DMS53 treated with DMSO at 0.1 percent for 48 hours (cell line): Measurements from ENCODE around the gene TRPM3.
"Not testable (repeated sequence)": the region's sequence is repeated elsewhere in the genome, so short reads cannot be mapped to it uniquely, and the experiment has no call there.

Experiments used
- DNase-seq: peaks from one replicate; lab custom pipeline; 2025; ENCODE audit not compliant: unreplicated experiment; lab: John Stamatoyannopoulos, UW

TRPM3 gene

DNA sequence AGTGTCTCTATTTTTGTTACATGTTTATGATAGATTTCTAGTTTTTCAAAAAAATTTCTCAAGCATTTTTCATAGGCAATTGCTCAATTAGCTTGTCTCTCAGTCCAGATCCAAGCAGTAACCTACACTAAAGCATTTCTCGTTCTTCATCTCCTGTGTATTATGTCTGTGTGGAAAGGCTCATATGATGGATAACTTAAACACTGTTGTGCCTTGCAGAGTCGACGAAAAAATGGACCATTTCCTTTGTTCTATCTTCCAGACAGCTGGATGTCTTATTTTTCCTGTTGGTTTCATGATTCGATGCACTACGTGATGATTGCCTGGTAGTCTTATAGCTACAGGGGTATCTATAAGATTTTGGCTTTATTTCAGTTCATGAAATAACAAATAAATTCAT lies 347.8 kb downstream of the TRPM3 start:
- DNase-seq = no peak

DNA sequence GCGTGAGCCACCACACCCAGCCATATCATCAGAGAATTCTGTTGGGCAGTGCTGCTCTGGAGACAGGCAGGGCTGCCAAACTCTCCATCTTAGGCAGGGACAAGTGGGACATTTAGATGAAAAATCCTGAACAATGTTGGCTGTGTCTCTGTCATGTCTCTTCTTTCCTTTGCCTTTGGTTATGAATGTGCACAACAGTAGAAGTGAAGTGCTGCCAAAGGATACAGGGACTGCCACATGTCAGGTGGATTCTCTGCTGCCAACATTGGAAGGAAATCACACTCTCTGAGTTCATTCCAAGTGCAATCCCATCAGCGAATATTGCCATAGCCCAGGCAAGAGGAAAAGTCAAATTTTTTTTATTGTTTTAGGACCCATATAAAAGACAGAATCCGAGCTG lies 348.8 kb downstream of the TRPM3 start:
- DNase-seq = no peak

DNA sequence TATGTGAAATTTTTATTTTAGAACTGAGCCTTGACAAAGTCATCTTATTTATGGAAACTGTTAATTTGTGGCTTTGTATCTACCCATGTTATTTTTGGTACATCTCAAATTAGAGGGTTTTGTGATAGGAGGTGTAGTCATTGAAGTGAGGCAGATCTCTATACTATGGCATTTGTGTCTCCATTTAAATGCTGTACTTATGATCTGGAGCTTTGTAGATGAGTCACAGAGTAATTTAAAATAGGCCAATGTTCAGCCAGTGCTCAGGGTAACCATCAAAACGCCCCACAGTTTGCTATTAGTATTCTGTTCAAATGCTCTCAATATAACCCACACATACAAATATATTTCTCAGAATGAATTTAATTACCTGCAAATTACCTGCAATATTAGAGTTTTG lies 355.5 kb downstream of the TRPM3 start:
- DNase-seq = no peak

DNA sequence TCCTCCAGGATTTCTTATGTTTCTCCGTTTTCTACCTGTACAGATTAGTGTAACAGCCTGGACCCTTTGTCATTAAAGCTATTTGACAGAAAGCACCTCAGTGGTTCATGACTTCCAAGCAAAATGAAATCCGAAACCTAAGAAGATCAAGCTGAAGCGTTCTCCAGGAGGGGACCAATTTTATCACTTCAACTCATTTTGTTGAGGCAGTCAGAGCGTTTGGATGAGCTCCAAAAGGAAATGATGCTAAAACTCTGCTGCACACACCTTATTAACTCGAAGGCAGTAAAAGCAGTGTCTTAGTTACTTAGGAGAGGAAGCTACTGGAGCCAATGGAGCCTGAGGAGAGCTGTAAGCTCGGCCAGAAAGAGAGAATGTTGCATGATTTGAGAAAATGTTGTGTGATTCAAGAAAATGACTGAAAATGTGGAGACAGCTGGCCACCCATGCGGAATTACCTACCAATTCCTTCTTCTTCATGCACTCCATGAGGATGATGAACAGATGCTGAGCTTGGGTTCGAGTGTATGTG lies 360.2 kb downstream of the TRPM3 start:
- no peak for DNase-seq

DNA sequence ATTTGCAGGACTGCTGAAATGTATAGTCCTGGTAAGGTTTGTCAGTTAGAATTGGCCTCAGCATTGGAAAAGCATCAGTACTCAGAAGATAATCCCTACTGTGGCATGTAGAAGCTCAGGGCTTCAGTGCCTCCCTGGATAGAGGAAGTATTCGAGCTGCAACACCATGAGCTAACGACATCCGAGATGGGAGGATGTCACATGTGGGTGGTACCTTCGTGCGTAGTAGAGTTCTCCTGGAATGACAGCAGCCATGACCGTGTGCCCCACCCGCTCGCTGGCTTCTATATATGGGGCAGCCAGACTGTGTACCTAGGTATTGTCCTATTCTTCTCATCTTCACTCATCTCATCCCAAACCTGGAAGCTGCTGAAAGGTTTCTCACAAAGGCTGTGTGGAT lies 361.2 kb downstream of the TRPM3 start:
- no peak for DNase-seq

DNA sequence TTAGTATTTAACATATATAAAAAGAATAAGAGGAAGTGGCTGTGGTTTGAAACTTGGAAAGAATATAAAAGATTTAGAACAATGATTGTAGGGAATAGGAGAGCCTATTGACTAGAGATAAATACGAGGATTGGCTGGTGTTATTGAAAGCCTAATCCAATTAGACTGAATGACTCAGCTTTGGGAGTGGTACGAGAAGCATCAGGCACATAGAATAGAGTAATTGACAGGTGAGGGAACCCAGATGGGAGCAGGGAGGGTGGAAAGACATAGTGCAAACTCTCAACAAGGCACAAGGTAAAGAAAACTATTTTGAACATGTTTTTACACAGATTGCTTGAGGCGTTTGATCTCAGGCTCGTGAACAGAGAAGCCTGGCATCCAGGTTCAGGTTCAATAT lies 368.1 kb downstream of the TRPM3 start:
- DNase-seq = no peak

DNA sequence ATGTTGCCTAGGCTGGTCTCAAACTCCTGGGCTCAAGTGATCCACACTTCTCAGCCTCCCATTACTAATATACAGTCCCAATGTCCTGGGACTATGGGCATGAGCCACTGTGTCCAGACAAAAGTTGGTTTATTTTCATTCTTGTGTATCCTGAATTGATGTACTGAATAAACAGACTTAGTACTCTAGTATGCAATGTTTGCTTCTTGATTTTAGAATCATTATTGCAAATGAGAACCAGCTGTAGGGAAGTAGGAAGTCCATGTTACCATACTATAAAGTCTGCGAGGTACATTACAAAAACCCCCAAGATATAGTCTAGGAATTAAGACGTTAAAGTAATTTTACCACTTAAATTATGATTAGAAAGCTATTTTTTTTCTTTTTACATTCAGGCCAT lies 372.4 kb downstream of the TRPM3 start:
- DNase-seq = no peak

DNA sequence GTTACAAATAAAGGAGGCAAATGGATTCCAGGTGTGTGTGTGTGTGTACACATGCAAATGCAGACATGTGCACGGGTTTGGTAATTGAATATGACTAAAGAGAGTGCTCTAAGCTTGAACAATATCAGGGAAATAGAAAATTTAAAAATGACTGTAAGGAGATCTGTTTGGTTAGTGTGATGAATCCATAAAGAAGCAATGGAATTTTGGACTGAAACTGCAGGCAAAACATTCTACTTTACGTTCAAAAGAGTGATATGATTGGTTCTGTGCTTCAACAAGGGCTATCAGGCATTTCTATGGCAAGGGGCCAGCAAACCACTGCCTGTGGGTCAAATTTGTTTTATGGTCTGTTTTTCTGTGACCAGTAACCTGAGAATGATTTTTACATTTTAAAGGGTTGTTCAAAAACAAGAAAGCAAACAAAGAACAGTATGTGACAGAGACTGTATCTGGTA lies 374.1 kb downstream of the TRPM3 start:
- no peak for DNase-seq

DNA sequence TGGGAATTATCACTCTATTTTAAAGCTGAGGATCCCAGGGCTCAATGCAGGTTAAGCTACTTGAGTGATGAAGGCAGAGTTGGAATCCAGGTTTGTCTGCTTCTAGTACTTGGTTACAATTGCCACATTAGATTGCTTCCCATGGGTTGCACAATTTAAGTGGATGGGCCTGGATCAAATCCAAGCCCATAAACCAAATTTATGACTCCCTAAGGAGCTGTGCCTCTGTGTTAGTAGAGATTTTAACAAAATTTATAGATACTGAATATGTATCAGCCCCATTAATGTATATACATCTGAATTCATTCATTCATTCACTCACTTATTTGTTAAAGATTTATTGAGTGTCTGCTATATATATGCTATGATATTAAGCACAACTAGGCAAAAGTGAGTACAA lies 374.7 kb downstream of the TRPM3 start:
- no peak for DNase-seq

DNA sequence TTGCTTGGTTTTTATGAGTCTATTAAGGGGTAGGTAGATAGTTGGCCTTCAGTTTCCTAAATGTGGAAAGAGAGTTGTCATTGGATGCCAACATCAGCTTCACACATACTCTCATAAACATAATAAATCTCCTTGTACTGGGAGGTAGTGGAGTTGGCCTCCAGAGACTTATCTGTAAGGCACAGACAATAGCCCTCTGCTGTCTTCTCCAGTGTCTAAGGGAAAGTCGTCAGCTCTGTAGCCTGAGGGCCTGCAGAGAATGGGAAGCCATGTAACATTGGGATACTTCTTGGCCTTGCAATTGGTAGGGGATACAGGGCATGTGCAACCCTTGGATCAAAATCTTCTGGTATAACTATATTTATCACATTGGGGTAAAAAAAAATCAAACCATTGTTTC lies 375.1 kb downstream of the TRPM3 start:
- DNase-seq = no peak

DNA sequence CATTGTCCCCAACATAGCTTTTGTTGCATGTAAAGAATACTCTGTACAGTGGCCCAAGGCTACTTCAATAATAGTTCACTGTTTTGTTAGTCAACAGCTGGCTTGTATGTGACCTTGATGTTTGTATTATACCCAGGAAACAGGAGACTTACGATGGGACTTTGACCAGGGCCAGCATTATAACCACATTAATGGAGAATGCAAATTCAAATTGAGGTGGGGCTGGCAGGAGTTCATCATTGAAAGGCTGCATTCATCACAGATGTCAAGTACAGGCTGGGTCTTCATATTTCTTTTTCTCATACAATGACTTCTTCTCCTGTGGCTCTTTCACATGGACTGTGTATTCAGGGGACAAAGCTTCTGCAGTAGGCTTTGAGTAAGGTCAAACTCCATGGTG lies 396.6 kb downstream of the TRPM3 start:
- DNase-seq = not testable (repeated sequence)

DNA sequence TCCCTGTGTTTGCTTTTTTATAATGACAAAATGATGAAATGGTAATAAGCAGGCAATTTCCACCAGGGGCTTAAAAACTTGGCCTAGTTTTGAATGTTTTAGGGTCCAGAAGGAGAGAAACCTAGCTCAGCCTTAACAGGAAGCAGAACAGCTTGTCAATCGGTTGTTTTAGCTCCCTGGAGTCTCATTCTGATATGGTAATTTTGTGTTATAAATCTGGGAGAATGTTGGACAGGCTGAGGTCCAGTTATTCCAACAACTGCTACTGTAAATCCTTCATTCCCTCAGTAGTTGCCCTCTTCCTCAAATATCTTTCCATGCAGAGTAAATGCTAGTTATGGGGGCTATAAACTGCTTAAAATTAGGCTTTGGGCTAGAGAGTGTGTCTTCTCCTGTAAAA lies 397.4 kb downstream of the TRPM3 start:
- not testable (repeated sequence) for DNase-seq

DNA sequence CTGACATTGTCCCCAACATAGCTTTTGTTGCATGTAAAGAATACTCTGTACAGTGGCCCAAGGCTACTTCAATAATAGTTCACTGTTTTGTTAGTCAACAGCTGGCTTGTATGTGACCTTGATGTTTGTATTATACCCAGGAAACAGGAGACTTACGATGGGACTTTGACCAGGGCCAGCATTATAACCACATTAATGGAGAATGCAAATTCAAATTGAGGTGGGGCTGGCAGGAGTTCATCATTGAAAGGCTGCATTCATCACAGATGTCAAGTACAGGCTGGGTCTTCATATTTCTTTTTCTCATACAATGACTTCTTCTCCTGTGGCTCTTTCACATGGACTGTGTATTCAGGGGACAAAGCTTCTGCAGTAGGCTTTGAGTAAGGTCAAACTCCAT lies 414.6 kb downstream of the TRPM3 start:
- DNase-seq = not testable (repeated sequence)

DNA sequence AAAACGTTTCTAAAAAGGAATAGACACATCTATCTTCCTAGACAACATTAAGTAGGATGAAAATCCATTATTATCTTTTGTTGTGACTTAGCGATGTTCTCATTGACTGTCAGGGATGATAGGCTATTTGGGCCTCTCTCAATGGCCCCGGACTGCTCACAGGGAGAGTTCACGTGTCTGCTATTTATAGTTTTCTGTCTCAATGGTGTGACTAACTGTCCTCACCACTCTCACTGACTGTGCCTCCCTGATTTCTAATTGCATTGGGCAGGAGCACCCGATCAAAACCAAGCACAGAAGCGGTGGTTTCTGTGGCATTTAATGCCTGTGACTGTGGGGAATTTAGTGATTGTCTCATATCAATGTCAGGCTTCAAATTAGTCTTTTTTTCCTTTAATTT lies 420.3 kb downstream of the TRPM3 start:
- no peak for DNase-seq

DNA sequence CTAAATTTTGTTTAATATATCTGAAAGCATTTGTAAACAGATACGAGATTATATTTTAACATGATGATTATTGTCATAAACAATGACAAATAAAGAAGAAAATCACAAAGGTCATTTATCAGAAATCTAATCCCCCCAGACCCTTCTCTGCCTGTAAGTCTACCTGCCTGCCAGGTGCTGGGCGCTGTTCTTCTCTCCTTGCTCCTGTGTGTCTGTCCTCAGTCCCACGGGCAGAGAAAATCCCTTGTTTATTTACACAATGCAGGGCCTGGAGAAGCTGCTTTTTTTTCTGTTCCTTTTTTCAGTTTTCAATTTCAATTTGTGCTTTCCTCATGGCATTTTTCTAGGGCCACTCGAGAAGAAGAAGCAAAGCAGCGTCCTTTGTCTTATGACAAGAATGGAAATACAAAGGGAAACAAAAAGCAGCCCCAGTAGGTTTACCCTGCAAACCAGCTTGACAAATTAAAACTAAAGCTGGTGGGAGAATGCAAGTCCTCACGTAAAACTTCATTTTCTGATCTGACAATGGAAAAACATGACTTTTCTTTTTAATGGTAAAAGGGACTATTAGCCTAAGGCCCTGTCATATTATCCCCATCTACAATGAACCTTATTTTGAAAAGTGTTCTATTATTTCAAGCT lies 424.6 kb downstream of the TRPM3 start:
- no peak for DNase-seq

DNA sequence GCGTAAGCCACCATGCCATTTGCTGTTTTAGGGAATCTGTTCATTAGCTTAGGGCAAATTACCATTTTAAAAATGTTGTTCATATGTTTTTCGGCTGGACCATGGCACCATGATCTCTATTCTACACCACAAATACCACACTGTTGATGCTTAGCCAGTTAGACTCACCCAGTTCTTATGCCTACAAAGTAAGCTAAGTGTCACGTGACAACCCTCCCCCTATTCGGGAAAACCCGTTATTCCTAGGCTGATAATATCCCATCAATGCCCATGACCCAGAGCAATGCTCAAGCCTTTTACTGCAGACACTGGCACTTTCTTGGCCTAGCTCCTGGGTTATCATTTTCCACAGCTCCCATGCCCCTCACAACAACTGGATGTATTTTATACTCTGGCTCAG lies 426.7 kb downstream of the TRPM3 start:
- no peak for DNase-seq

DNA sequence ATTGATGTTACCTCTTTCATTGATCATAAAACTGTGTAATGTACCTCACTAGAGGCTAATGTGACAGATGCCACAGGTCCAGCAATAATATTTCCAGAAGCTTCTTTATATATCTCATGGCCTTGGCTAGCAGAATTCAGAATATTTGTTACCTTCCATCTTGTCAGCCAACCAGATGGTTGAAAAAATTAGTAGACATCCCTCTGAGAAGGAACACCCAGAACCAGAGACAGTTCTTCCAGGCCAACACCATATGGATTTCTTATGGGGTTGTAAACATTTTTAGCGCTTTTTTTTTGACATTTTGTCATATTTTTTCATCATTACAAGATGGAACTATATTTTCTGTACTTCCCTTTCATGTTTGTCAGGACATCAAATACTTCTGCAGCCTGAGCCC lies 428.2 kb downstream of the TRPM3 start:
- no peak for DNase-seq

DNA sequence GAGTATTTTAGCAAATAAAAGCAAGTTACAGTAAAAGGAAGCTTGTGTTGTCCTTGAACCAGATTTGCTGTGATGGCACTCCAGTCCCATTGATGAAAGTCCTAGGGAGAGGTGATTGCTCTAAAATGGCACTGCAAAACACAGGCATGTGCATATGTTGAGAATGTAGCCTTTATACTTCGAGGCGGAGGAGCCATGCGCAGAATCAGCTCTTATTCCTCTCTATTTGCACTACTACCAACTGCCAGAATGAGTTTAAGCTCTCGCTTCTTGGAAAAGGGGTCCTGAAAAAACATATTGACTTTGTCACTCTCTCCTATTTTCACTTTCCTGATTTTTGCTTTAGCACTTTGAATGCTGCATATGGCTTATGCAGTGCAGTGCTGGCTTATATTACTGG lies 429.0 kb downstream of the TRPM3 start:
- no peak for DNase-seq

DNA sequence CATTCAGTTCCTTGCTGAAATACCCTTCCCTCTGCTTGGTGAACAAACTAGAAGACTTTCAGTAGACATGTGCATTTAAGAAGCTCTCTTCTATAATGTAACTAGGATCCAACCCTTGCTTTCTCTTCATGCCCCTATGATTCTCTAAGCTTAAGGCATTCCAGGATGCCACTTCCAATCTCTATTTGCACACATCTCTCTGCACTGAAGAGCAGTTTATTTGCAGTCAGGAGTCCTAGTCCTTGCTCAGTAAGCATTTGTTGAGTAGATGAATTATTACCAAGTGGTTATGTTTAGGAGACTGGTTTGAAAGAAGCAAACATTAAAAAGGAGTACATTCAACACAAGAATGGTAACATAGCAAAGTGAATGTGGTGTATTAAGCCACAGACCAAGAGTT lies 432.7 kb downstream of the TRPM3 start:
- DNase-seq = no peak

DNA sequence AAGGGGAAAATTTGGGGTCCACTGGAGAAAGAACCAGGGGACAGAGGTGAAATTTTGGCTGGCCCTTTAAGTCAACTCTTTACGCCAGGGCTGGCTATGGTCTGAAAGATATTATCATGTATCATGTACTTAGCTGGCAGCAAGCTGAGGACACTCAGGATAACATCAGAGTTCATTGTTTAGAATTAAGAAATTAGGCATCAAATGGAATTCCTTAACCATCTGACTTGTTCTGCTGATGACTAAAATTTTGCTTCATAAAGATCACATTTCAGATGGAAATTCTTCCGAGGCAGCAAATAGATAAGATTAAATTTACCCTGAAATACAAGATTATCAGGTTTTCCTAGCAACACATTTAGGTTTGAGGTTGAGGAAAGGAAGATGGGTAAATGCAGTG lies 437.6 kb downstream of the TRPM3 start:
- DNase-seq = no peak

DNA sequence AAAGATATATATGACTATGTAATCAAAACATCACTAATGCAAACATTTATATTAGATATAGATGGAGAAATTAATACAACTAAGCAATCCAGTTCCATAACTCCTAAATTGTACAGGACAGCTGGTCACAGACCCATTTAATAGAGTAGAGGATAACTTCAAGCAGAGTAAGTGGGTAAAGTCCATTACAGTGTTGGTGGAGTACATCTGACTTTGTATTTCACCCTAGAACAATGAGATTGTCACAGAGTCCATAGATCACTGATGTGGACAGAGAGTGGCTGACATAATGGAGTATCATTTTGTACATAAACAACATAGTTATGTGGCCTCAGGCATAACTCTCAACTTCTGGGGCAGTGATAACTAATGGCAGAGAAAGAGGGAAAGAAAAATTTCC lies 439.1 kb downstream of the TRPM3 start:
- no peak for DNase-seq

DNA sequence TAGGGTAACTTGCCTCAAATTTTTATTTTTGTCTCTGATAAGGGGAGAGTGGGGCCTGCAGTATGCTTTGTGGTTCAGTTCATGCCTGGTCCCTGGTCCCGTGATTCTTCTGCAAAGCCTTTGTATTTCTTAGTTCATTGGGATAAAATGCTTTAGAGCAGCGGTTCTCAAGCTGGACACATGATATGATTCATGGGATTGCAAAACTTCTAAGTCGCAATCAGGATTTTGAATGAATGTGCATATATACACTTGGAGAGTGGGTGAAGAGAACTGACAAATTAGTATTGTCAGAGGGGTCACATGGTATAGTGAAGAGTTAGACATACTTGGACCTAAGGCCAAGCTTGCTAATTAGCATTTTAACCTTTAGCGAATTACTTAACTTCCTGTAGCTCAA lies 441.6 kb downstream of the TRPM3 start:
- no peak for DNase-seq

DNA sequence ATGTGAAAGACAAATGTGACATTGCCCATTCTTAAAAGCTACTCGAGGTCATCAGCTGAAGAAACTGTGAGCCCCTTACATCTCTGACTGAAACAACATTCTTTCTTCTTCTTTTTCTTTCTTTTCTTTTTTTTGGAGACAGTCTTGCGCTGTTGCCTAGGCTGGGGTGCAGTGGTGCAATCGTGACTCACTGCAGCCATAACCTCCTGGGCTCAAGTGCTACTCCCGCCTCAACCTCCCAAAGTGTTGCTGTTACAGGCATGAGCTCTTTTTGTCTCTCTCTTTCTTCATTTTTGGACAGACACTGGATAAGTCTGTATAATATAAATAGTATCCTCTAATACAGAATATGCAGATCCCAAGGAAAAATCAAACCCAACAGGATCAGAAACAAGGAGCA lies 443.3 kb downstream of the TRPM3 start:
- no peak for DNase-seq
